Epithelial cell of proximal tubule (primary cell): ENCODE data around the gene FHIT. TPM values are rescaled to one million over a fixed set of nuclear protein-coding genes. Genes with fewer than 3 reads are reported as not detected.

ENCODE experiments used
- DNase-seq: peaks from one replicate; pipeline ENCODE4 v3.0.0-alpha.2; 2011; ENCODE audit warnings: low read depth
- H3K4me3 ChIP-seq: 2 replicates; pipeline ENCODE4 v1.5.1; 2011; ENCODE audit warnings: low read depth, mild to moderate bottlenecking, low read length
- CTCF ChIP-seq: conservative IDR thresholded peaks from 2 replicates; pipeline ENCODE4 v1.5.1; 2012; ENCODE audit warnings: low read depth, mild to moderate bottlenecking, low read length
- total RNA-seq: library from RNA; depleted of rRNA; stranded (reverse); fragments of >200 nt; gene quantifications from 2 replicates; pipeline ENCODE4 v1.2.3, GENCODE V29; 2015

FHIT gene
- total RNA-seq, 1 donor from 2014 or later: 3.7 TPM

GRCh38 chr3:60001369-60001768 is 1249.9 kb downstream of the FHIT start:
- TF ChIP-seq CTCF: no peak
- no peak for DNase-seq
- H3K4me3 ChIP-seq: no peak overlapping the region

DNA sequence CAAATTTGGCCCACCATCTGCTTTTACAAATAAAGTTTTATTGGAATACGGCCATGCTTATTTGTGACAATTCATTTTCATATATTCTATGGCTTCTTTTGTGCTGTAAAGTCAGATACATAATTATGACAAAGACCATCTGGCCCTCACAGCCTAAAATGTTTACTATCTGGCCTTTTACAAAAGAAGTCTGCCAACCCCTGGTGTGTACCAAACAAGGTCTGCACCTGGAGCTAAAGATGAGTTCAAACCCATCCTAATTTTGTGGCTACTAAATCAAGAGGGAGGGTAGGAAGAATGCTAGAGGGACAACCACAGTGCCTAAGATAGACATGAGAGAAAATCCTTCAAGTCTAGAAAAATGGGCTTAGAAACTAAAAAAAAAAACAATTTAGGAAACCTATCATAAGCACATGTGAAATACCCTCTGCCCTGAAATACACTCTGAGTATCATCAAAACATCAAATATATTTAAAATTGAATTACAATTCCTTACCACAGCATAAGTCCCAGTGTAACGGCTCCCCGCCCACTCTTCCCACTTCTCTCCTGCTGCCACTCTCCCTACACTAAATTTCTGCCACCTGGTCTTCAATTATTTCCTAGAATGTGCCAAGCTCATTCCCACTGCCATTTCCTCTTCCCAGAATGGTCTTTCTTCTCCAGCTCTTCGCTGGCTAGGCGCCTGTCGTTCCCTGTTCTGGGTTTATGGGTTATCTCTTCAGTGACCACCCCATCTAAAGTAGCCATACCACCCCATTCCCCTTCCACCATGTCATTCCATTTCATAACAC is 1250.7 kb downstream of the FHIT start:
- H3K4me3 ChIP-seq: no peak overlapping the region
- no peak for TF ChIP-seq CTCF
- no peak for DNase-seq

DNA sequence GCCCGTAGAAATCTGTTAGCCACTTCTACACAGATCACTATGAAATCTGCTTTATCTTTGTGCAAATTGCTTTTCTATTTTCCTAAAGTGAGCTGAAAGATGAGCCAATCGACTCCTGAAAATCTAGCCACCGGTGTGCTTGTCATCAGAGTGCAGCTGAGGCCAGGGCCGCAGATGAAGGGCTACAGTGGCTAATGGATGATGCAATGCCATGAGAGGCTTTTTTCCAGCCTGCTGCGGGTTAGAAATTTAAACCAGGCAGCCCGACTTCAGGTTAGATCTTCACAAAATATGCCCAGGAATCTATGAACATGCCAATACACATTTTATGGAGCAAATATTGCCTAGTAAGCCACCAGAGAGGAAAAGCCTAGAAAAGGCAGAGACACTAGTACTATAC is 1253.2 kb downstream of the FHIT start:
- TF ChIP-seq CTCF: no peak
- no peak for DNase-seq
- H3K4me3 ChIP-seq: no peak overlapping the region

- H3K4me3 ChIP-seq: no peak overlapping the region
- TF ChIP-seq CTCF: no peak
- DNase-seq: no peak
These were observed 1253.7 kb downstream of the FHIT start for GRCh38 chr3:59997583-59997982.

DNA sequence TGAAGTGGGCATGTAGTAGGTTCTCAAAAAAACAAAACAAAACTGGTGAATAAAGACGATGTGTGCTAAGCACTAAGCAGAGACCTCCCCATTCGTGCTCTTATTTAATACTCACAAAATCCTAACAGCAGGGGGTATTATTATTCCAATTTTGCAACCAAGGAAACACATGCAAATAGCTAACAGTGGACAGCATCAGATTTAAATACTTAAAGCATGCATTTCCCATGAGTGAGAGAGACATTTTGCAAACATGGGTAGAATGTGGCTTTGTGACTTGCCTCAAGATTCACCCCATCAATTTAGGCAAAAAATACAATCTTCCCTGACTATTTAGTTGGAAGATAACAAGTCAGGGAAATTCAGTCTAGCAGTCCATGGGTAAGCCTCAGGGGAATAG is 1255.2 kb downstream of the FHIT start:
- DNase-seq: no peak
- no peak overlapping the region for H3K4me3 ChIP-seq
- TF ChIP-seq CTCF: no peak

- no peak for TF ChIP-seq CTCF
- DNase-seq: no peak
- no peak overlapping the region for H3K4me3 ChIP-seq
These were observed 1255.7 kb downstream of the FHIT start for GRCh38 chr3:59995563-59995962.

DNA sequence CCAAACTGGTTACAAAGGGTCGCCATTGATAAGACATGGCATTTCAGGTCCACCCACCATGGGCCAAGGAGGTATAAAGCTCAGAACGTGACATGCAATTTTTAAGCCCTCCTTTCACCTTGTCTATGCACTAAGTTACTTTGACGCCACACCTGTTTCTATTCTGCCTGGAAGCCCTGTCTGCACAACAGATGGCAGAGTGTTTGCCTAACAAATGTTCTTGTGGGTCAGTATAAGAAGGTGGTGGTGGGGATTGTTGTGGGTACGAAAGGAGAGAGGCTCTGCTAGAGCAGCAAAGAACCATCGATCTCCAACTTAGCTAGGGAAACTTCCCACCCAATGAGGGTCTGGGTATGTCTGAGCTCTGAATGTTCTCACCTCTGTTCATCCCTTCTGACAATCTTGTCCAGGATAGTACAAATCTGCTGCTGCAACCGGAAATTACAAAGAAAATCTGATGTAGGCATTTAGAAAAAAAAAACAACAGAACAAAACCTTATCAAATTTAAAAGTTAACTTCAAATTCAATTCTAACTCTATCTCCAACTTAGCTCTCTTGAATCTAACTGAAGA is 1256.4 kb downstream of the FHIT start:
- no peak for TF ChIP-seq CTCF
- no peak for DNase-seq
- H3K4me3 ChIP-seq: no peak overlapping the region
